K562 (cell line): ENCODE data around the gene LRRC38. TPM values are rescaled to one million over a fixed set of nuclear protein-coding genes. Genes with fewer than 3 reads are reported as not detected.

Experiments used
- ATAC-seq: fragments of 200-7000 bp; cut with Tn5 transposase; 3 replicates; pipeline ENCODE4 v1.9.1; 2020; ENCODE audit warnings: moderate library complexity
- BruUV-seq: library from RNA; stranded (reverse); fragments of 400-500 nt; replicated peaks from 2 replicates; lab custom pipeline; 2021; lab: Mats Ljungman, UMichigan
- CTCF ChIA-PET: fragments of 300-600 bp; formaldehyde crosslinking; extraction: SDS; loops from one replicate; lab custom pipeline; 2021; ENCODE audit warnings: low intra/inter-chr PET ratio; lab: Yijun Ruan, JAX
- POLR2A ChIA-PET: fragments of 300-600, 350-650 bp; sonication (Branson Sonifier 250); formaldehyde crosslinking; extraction: SDS; loops from one replicate; lab custom pipeline; 2021; ENCODE audit warnings: antibody characterized with exemption, inconsistent platforms; lab: Yijun Ruan, JAX
- DNase-seq, 4 experiments: peaks; one replicate each; pipeline versions ENCODE4 v3.0.0 to v3.0.0-alpha.2; 2011 to 2018; ENCODE audit warnings: low spot score in 3 of 4, mixed read lengths in 3 of 4; ENCODE audit errors: extremely low read depth in 1 of 4
- FAIRE-seq: peaks from 2 replicates; lab custom pipeline; 2011; peaks lifted over from hg19 to GRCh38; lab: Jason Lieb, UNC
- H2AFZ ChIP-seq: 2 replicates; pipeline ENCODE4 v1.6.0; 2011; ENCODE audit warnings: low read depth, low read length, control low read depth, inconsistent platforms
- H3K27ac ChIP-seq: fragments of 200-600 bp; 3 replicates; pipeline ENCODE4 v1.8.0; 2011; ENCODE audit warnings: low read depth, mild to moderate bottlenecking, control low read depth, inconsistent platforms, low read length, moderate library complexity, mixed read lengths; ENCODE audit errors: extremely low read depth
- H3K27me3 ChIP-seq, 2 experiments: fragments of 300-600 bp in 1 of 2; 2 replicates in 1 of 2; 3 replicates in 1 of 2; pipeline versions ENCODE4 v1.6.0 to v1.8.0; 2011; ENCODE audit warnings: inconsistent platforms in 2 of 2, low read length in 2 of 2, mild to moderate bottlenecking in 1 of 2, mixed read lengths in 1 of 2, moderate library complexity in 1 of 2; ENCODE audit not compliant: control insufficient read depth in 2 of 2, insufficient read depth in 2 of 2
- H3K36me3 ChIP-seq: fragments of 300-600 bp; 3 replicates; pipeline ENCODE4 v1.8.0; 2011; ENCODE audit warnings: mild to moderate bottlenecking, low read length, inconsistent platforms; ENCODE audit not compliant: control insufficient read depth, insufficient read depth
- H3K4me1 ChIP-seq, 2 experiments: fragments of 200-600 bp in 1 of 2; replicated peaks in 1 of 2; 2 replicates in 1 of 2; 3 replicates in 1 of 2; pipeline versions ENCODE4 v1.5.1 to v1.8.0; 2011; ENCODE audit warnings: inconsistent platforms in 2 of 2, low read length in 2 of 2, mild to moderate bottlenecking in 1 of 2, mixed read lengths in 1 of 2, moderate library complexity in 1 of 2; ENCODE audit not compliant: control insufficient read depth in 2 of 2, insufficient read depth in 2 of 2
- H3K4me2 ChIP-seq: 2 replicates; pipeline ENCODE4 v1.6.1; 2011; ENCODE audit warnings: low read length, control low read depth, inconsistent platforms, mixed read lengths; ENCODE audit not compliant: insufficient read depth
- H3K4me3 ChIP-seq: fragments of 200-600 bp; sonication (generic), shearing (Covaris generic); 2 replicates; pipeline ENCODE4 v1.5.1; 2016; ENCODE audit warnings: control low read depth, inconsistent platforms
- H3K79me2 ChIP-seq: fragments of 200-600 bp; 3 replicates; pipeline ENCODE4 v1.8.0; 2011; ENCODE audit warnings: low read length, inconsistent platforms; ENCODE audit not compliant: control insufficient read depth, insufficient read depth
- H3K9ac ChIP-seq, 2 experiments: 2 replicates each; pipeline versions ENCODE4 v1.6.0 to v1.6.1; 2011; ENCODE audit warnings: low read depth in 2 of 2, low read length in 2 of 2, control low read depth in 1 of 2, inconsistent platforms in 1 of 2, mild to moderate bottlenecking in 1 of 2, mixed read lengths in 1 of 2; ENCODE audit not compliant: insufficient read depth in 1 of 2
- H3K9me1 ChIP-seq: one replicate; pipeline ENCODE4 v1.6.0; 2011; ENCODE audit warnings: inconsistent platforms, mild to moderate bottlenecking, low read length, moderate library complexity; ENCODE audit not compliant: control insufficient read depth, insufficient read depth
- H3K9me3 ChIP-seq: replicated peaks from 2 replicates; pipeline ENCODE4 v1.5.1; 2011; ENCODE audit warnings: low read depth, low read length, inconsistent platforms; ENCODE audit not compliant: control insufficient read depth, insufficient read depth
- H4K20me1 ChIP-seq: replicated peaks from 2 replicates; pipeline ENCODE4 v1.6.1; 2011; ENCODE audit warnings: low read length, inconsistent platforms, mixed read lengths; ENCODE audit not compliant: control insufficient read depth, insufficient read depth
- E4F1 ChIP-seq: fragments of 250-450 bp; sonication (Bioruptor Pico); IDR thresholded peaks from 2 replicates; pipeline ENCODE4 v1.5.0; 2021; ENCODE audit warnings: mild to moderate bottlenecking, borderline replicate concordance
- PHF20 ChIP-seq: fragments of 450-650 bp; IDR thresholded peaks from 2 replicates; pipeline ENCODE4 v1.6.1; 2018; ENCODE audit not compliant: partially characterized antibody
- RBM22 ChIP-seq: fragments of 200-400 bp; formaldehyde crosslinking; IDR thresholded peaks from 2 replicates; pipeline ENCODE4 v1.6.1; 2018; ENCODE audit warnings: low read length, low read depth; ENCODE audit not compliant: poor library complexity, severe bottlenecking
- SNIP1 ChIP-seq: fragments of 450-650 bp; IDR thresholded peaks from 2 replicates; pipeline ENCODE4 v1.7.1; 2017; ENCODE audit warnings: low read depth, mild to moderate bottlenecking
- TFAP4 ChIP-seq: sonication (generic); formaldehyde crosslinking; IDR thresholded peaks from 2 replicates; pipeline ENCODE4 v1.8.0; 2022; ENCODE audit warnings: missing genetic modification reagents, mild to moderate bottlenecking, moderate library complexity, borderline replicate concordance
- ZBTB34 ChIP-seq: fragments of 250-450 bp; sonication (Bioruptor Pico); IDR thresholded peaks from 2 replicates; pipeline ENCODE4 v1.8.0; 2021; ENCODE audit warnings: mild to moderate bottlenecking, moderate library complexity
- ZNF318 ChIP-seq, 2 experiments: fragments of 450-650 bp; IDR thresholded peaks; 2 replicates each; pipeline ENCODE4 v1.6.1; 2016; ENCODE audit warnings: mild to moderate bottlenecking in 2 of 2, borderline replicate concordance in 1 of 2, low read depth in 1 of 2, moderate library complexity in 1 of 2
- WGBS: fragments of 100-300 bp; shearing (Covaris generic); methylation state at CpG from one replicate; pipeline ENCODE4 v1.1.6; 2016; ENCODE audit warnings: low coverage, mixed read lengths; ENCODE audit not compliant: insufficient coverage; ENCODE audit errors: missing lambda C conversion rate; 5-methylcytosine and 5-hydroxymethylcytosine counted together
- in situ Hi-C: fragments of 300-500 bp; cut with MboI; formaldehyde crosslinking; loops from 4 replicates; pipeline ENCODE4 v1.15.0; 2018; ENCODE audit warnings: inconsistent platforms, mixed read lengths
- intact Hi-C: fragments of 100-400 bp; cut with micrococcal nuclease; formaldehyde crosslinking; loops from 2 replicates; pipeline ENCODE4 v1.14.2; 2022
- polyA plus RNA-seq, 8 experiments: library from polyadenylated mRNA; depleted of rRNA in 4 of 8; stranded (reverse) in 5 of 8; unstranded in 3 of 8; fragments of >200 nt; fragmentation: Nextera tagmentation in 2 of 8; fragmentation: Illumina TruSeq in 1 of 8; extraction: Ambion mirVana in 2 of 8; extraction: Trizol in 1 of 8; gene quantifications; 2 replicates each; pipeline versions ENCODE4 v1.2.1 to v1.2.3, GENCODE V29; 2011 to 2014; ENCODE audit warnings: inconsistent platforms in 1 of 8, missing spikeins in 1 of 8
- total RNA-seq, 7 experiments: library from RNA; depleted of rRNA in 6 of 7; stranded (reverse); fragments of >200 nt in 6 of 7; fragmentation: Illumina TruSeq in 2 of 7; extraction: Trizol in 2 of 7; gene quantifications; 2 replicates each; pipeline versions ENCODE4 v1.2.1 to v1.2.3, GENCODE V29; 2011 to 2021; ENCODE audit warnings: low replicate concordance in 1 of 7

LRRC38 gene
- total and polyA plus RNA-seq, 9 of the 15 experiments (the other 6 are each of a cell fraction or from before 2014, with no cell fraction given): not detected

GRCh38 chr1:13523780-13524477 is 10.1 kb upstream of the LRRC38 start:
- WGBS: 0% methylated on average over 8 of the region's 8 CpGs
- ChIA-PET POLR2A (no interaction called here), CTCF (no interaction called here)
- H3K9me3 ChIP-seq: no peaks in the 10 kb centered on the region; the same call in 1 of the 2 replicates
- no peak overlapping the region for H3K4me3 ChIP-seq
- H3K27ac ChIP-seq: no peak overlapping the region
- no peaks in the 10 kb centered on the region for H3K36me3 ChIP-seq
- intact Hi-C loops: no loop called here
- peaks cover 5 to 22% of the 10 kb centered on the region in 2 experiments; a peak in 3 of 5 replicates for H3K27me3 ChIP-seq
- DNase-seq (no peak), FAIRE-seq (no peak), ATAC-seq (no peak)
- no peak overlapping the region for H2AFZ ChIP-seq
- in situ Hi-C loops: no loop called here
- no TSS peak for BruUV-seq
- H3K9ac ChIP-seq: no peak overlapping the region
- H3K9me1 ChIP-seq: no peaks in the 10 kb centered on the region
- no peaks in the 10 kb centered on the region for H4K20me1 ChIP-seq
- H3K4me2 ChIP-seq: no peak overlapping the region
- no peaks in the 10 kb centered on the region for H3K4me1 ChIP-seq
- no peaks in the 10 kb centered on the region for H3K79me2 ChIP-seq
- TF ChIP-seq SNIP1: no peak
- no peak for TF ChIP-seq TFAP4
- TF ChIP-seq E4F1: no peak
- TF ChIP-seq ZNF318 (IDR thresholded peaks at IDR 0.05; ENCODE audit: borderline replicate concordance in 1 of 2, low read depth in 1 of 2): no peak
- TF ChIP-seq PHF20: no peak
- no peak for TF ChIP-seq ZBTB34 (CRISPR knock-in tag)
- no peak for TF ChIP-seq RBM22
